Measurements from ENCODE around the gene ST7. TPM values are rescaled to one million over a fixed set of nuclear protein-coding genes. Genes with fewer than 3 reads are reported as not detected.

The ST7 gene
- total and polyA plus RNA-seq, 2 donors (not counting 1 experiment from before 2014, with no cell fraction given): 20.0 to 28.6 TPM

DNA sequence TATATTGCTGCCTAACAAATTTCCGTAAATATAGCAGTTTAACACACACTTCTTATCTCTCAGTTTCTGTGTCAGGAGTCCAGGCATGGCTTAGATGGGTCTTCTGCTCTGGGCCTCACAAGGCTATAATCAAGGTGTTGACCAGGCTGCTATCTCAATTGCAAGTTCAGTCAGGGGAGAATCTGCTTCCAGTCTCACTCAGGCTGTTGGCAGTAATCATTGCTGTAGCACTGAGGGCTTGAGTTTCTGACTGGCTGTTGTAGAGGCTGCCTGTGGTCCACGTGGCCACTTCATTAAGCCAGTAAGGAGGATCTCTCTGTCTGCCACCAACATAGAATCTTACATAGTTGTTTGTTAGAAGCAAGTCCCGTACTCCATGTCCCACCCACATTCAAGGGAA is 138.4 kb downstream of the ST7 start:
- H3K9me3 ChIP-seq (ENCODE audit: control insufficient read depth, insufficient read depth, low read depth, low read length): no peaks in the 10 kb centered on the region
- peaks cover 2% of the 10 kb centered on the region for H3K4me1 ChIP-seq (ENCODE audit: control insufficient read depth, extremely low read depth, insufficient read depth, low read length)
- H3K79me2 ChIP-seq (ENCODE audit: control insufficient read depth, insufficient read depth, low read length): no peaks in the 10 kb centered on the region
- H3K36me3 ChIP-seq (ENCODE audit: control insufficient read depth, insufficient read depth, low read length): no peaks in the 10 kb centered on the region
- no peak for TF ChIP-seq CTCF (conservative IDR thresholded peaks at IDR 0.05 in 1 of 2, IDR thresholded peaks at IDR 0.05 in 1 of 2; ENCODE audit: low read depth in 1 of 2, low read length in 2 of 2)
- no peak for TF ChIP-seq EZH2 (IDR thresholded peaks at IDR 0.05; ENCODE audit: low read length, missing control alignments)
- peak overlapping the region; percentile 19 for H2AFZ ChIP-seq (ENCODE audit: low read length)
- no peaks in the 10 kb centered on the region for H3K27me3 ChIP-seq (ENCODE audit: control insufficient read depth, insufficient read depth, low read length)
- H4K20me1 ChIP-seq (ENCODE audit: control insufficient read depth, extremely low read depth, insufficient read depth, low read length): no peaks in the 10 kb centered on the region
- no peak overlapping the region for H3K4me2 ChIP-seq (ENCODE audit: extremely low read depth, insufficient read depth, low read length)
- no peak for DNase-seq (ENCODE audit: low read depth in 2 of 2)
- H3K27ac ChIP-seq (ENCODE audit: insufficient read depth, low read length): no peak overlapping the region
- H3K4me3 ChIP-seq (replicated peaks in 1 of 4; ENCODE audit: control extremely low read depth in 1 of 4, insufficient read depth in 1 of 4, low read depth in 3 of 4, low read length in 4 of 4): no peak overlapping the region
- no peak overlapping the region for H3K9ac ChIP-seq (ENCODE audit: insufficient read depth, low read length)

- H3K79me2 ChIP-seq (ENCODE audit: control insufficient read depth, insufficient read depth, low read length): no peaks in the 10 kb centered on the region
- H3K9me3 ChIP-seq (ENCODE audit: control insufficient read depth, insufficient read depth, low read depth, low read length): no peaks in the 10 kb centered on the region
- H3K4me1 ChIP-seq (ENCODE audit: control insufficient read depth, extremely low read depth, insufficient read depth, low read length): peaks cover 2% of the 10 kb centered on the region
- no peak overlapping the region for H3K27ac ChIP-seq (ENCODE audit: insufficient read depth, low read length)
- H4K20me1 ChIP-seq (ENCODE audit: control insufficient read depth, extremely low read depth, insufficient read depth, low read length): no peaks in the 10 kb centered on the region
- H3K4me2 ChIP-seq (ENCODE audit: extremely low read depth, insufficient read depth, low read length): no peak overlapping the region
- no peak overlapping the region for H2AFZ ChIP-seq (ENCODE audit: low read length)
- peak in 1 of 2 donors; percentile 61 for DNase-seq (ENCODE audit: low read depth in 2 of 2)
- no peak overlapping the region for H3K9ac ChIP-seq (ENCODE audit: insufficient read depth, low read length)
- H3K4me3 ChIP-seq (replicated peaks in 1 of 4; ENCODE audit: control extremely low read depth in 1 of 4, insufficient read depth in 1 of 4, low read depth in 3 of 4, low read length in 4 of 4): no peak overlapping the region
- TF ChIP-seq EZH2 (IDR thresholded peaks at IDR 0.05; ENCODE audit: low read length, missing control alignments): no peak
- TF ChIP-seq CTCF (conservative IDR thresholded peaks at IDR 0.05 in 1 of 2, IDR thresholded peaks at IDR 0.05 in 1 of 2; ENCODE audit: low read depth in 1 of 2, low read length in 2 of 2): no peak
- H3K36me3 ChIP-seq (ENCODE audit: control insufficient read depth, insufficient read depth, low read length): no peaks in the 10 kb centered on the region
- no peaks in the 10 kb centered on the region for H3K27me3 ChIP-seq (ENCODE audit: control insufficient read depth, insufficient read depth, low read length)
Measured at GRCh38 chr7:117092785-117093184, 139.5 kb downstream of the ST7 start.

DNA sequence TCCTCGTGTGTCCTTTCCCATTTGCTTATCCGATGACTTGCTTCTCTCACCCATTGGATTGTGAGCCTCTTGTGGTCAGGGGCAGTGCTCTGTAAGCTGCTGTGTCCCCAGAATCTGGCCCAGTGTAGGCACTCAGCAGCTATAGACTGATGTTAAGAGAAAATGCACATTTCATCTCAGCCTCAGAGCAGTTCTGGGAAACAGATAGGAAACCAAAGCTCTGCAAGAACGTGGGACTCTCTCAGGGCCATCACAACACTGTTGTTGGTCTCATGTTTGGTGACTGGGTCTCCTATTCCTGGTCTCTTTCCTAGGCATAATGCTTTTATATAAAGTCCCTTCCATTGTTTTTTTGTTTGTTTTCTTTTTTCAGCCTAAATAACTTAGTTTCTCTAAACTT is 141.2 kb downstream of the ST7 start:
- Histone ChIP-seq H3K79me2 (ENCODE audit: control insufficient read depth, insufficient read depth, low read length) (no peaks in the 10 kb centered on the region), H3K9me3 (ENCODE audit: control insufficient read depth, insufficient read depth, low read depth, low read length) (no peaks in the 10 kb centered on the region), H3K4me2 (ENCODE audit: extremely low read depth, insufficient read depth, low read length) (no peak overlapping the region), H3K27me3 (ENCODE audit: control insufficient read depth, insufficient read depth, low read length) (no peaks in the 10 kb centered on the region), H3K9ac (ENCODE audit: insufficient read depth, low read length) (no peak overlapping the region), H3K4me1 (ENCODE audit: control insufficient read depth, extremely low read depth, insufficient read depth, low read length) (peaks cover 5% of the 10 kb centered on the region), H2AFZ (ENCODE audit: low read length) (no peak overlapping the region), H3K4me3 (replicated peaks in 1 of 4; ENCODE audit: control extremely low read depth in 1 of 4, insufficient read depth in 1 of 4, low read depth in 3 of 4, low read length in 4 of 4) (no peak overlapping the region), H3K27ac (ENCODE audit: insufficient read depth, low read length) (no peak overlapping the region), H3K36me3 (ENCODE audit: control insufficient read depth, insufficient read depth, low read length) (no peaks in the 10 kb centered on the region), H4K20me1 (ENCODE audit: control insufficient read depth, extremely low read depth, insufficient read depth, low read length) (no peaks in the 10 kb centered on the region)
- TF ChIP-seq EZH2 (IDR thresholded peaks at IDR 0.05; ENCODE audit: low read length, missing control alignments): no peak
- TF ChIP-seq CTCF (conservative IDR thresholded peaks at IDR 0.05 in 1 of 2, IDR thresholded peaks at IDR 0.05 in 1 of 2; ENCODE audit: low read depth in 1 of 2, low read length in 2 of 2): no peak
- no peak for DNase-seq (ENCODE audit: low read depth in 2 of 2)

All from fibroblast of lung (primary cell).